ENCODE data around the gene PKNOX2. TPM values are rescaled to one million over a fixed set of nuclear protein-coding genes. Genes with fewer than 3 reads are reported as not detected.

PKNOX2 gene
- total and polyA plus RNA-seq, 2 of the 4 experiments (the other 2 are of a cell fraction), result 0.72 to 2.3 TPM

DNA sequence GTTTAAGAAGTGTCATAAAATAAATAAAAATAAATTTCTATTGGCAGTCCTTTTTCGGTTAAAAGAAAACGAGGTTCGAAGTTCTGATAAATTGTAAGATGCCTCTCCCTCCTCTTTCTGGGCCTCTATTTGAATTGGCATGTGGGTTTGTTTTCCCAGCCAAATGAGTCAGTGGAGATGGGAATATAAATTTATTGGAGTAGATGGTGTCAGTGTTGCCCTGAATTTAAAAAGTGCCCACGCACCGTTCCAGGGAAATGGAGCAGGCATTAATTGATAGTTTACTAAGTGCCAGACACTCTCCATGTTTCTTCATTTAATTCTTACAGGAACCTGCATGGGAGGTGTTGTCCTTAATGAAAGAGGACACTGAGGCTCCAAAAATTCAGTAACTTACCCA, 212.3 kb downstream of the PKNOX2 start:
- Histone ChIP-seq H3K9me3 (ENCODE audit: control insufficient read depth, insufficient read depth, low read length) (no peaks in the 10 kb centered on the region), H3K4me3 (ENCODE audit: insufficient read depth, low read depth, low read length) (no peak overlapping the region), H3K14ac (replicated peaks; ENCODE audit: low read depth, low read length) (no peak overlapping the region), H2AK9ac (replicated peaks; ENCODE audit: low read depth, low read length, poor library complexity) (no peak overlapping the region), H4K20me1 (ENCODE audit: insufficient read depth, low read length) (no peaks in the 10 kb centered on the region), H3K4me1 (ENCODE audit: control insufficient read depth, insufficient read depth, low read length) (peaks cover 6% of the 10 kb centered on the region; the same call in 1 of the 2 replicates), H3K9ac (ENCODE audit: low read depth, low read length) (no peak overlapping the region), H3K4me2 (ENCODE audit: low read depth, low read length) (no peak overlapping the region), H4K91ac (ENCODE audit: insufficient read depth, low read depth, low read length) (no peak overlapping the region), H3K56ac (ENCODE audit: extremely low read depth, insufficient read depth, low read length) (no peak overlapping the region), H2BK20ac (ENCODE audit: low read depth, low read length) (no peak overlapping the region), H2AFZ (replicated peaks; ENCODE audit: low read length, poor library complexity) (no peak overlapping the region), H3K36me3 (ENCODE audit: control insufficient read depth, insufficient read depth, low read length) (no peaks in the 10 kb centered on the region), H4K5ac (ENCODE audit: low read depth, low read length) (no peak overlapping the region), H3K9me1 (ENCODE audit: insufficient read depth, low read length) (peaks cover 5% of the 10 kb centered on the region; the same call in 1 of the 2 replicates), H3K79me1 (ENCODE audit: low read depth in 1 of 2, low read length in 2 of 2) (no peaks in the 10 kb centered on the region), H3K27me3 (ENCODE audit: control insufficient read depth, insufficient read depth, low read length) (peaks cover 9% of the 10 kb centered on the region; the same call in 1 of the 2 replicates), H3K18ac (ENCODE audit: low read depth, low read length) (no peak overlapping the region), H3K27ac (ENCODE audit: insufficient read depth, low read length) (no peak overlapping the region), H2AK5ac (ENCODE audit: low read depth, low read length) (no peak overlapping the region), H2BK5ac (ENCODE audit: low read depth, low read length, poor library complexity, severe bottlenecking) (no peak overlapping the region), H4K8ac (ENCODE audit: low read depth in 2 of 2, low read length in 2 of 2) (no peak overlapping the region), H3K23ac (ENCODE audit: low read depth, low read length) (no peak overlapping the region), H3K4ac (ENCODE audit: low read depth, low read length) (no peak overlapping the region), H2BK120ac (ENCODE audit: low read depth, low read length) (no peak overlapping the region), H2BK15ac (ENCODE audit: low read depth, low read length) (no peak overlapping the region)
- WGBS, 2 experiments (ENCODE audit: extremely low coverage in 2 of 2, insufficient read length in 1 of 2), result no CpG with 5 or more reads among the region's 5 CpGs
- no TSS peak for BruUV-seq (replicated peaks)
- dilution Hi-C loops (cut with HindIII; ENCODE audit: low sequenced_read_pairs, unreplicated experiment) (no loop called here), in situ Hi-C loops (cut with MboI; ENCODE audit: low sequenced_read_pairs) (no loop called here), intact Hi-C loops (cut with micrococcal nuclease) (no loop called here)
- ChIA-PET CTCF (no interaction called here), POLR2A (ENCODE audit: unreplicated experiment) (no interaction called here)
- no peak for DNase-seq
- ATAC-seq (ENCODE audit: low read depth), result no peak
- TF ChIP-seq, protein P1, sequence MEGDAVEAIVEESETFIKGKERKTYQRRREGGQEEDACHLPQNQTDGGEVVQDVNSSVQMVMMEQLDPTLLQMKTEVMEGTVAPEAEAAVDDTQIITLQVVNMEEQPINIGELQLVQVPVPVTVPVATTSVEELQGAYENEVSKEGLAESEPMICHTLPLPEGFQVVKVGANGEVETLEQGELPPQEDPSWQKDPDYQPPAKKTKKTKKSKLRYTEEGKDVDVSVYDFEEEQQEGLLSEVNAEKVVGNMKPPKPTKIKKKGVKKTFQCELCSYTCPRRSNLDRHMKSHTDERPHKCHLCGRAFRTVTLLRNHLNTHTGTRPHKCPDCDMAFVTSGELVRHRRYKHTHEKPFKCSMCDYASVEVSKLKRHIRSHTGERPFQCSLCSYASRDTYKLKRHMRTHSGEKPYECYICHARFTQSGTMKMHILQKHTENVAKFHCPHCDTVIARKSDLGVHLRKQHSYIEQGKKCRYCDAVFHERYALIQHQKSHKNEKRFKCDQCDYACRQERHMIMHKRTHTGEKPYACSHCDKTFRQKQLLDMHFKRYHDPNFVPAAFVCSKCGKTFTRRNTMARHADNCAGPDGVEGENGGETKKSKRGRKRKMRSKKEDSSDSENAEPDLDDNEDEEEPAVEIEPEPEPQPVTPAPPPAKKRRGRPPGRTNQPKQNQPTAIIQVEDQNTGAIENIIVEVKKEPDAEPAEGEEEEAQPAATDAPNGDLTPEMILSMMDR (conservative IDR thresholded peaks at IDR 0.05; ENCODE audit: low read depth, low read length), result no peak
- TF ChIP-seq MXI1 (IDR thresholded peaks at IDR 0.05; ENCODE audit: borderline replicate concordance, low read depth, low read length) (no peak), CHD1 (IDR thresholded peaks at IDR 0.05; ENCODE audit: low read depth, low read length) (no peak), CEBPB (IDR thresholded peaks at IDR 0.05; ENCODE audit: low read depth, low read length) (no peak), RFX5 (IDR thresholded peaks at IDR 0.05; ENCODE audit: low read depth, low read length) (no peak), MAZ (IDR thresholded peaks at IDR 0.05; ENCODE audit: borderline replicate concordance, low read depth, low read length) (no peak), POLR2A (IDR thresholded peaks at IDR 0.05; ENCODE audit: low read depth, low read length) (no peak), RCOR1 (IDR thresholded peaks at IDR 0.05; ENCODE audit: insufficient replicate concordance, low read length) (no peak), FOS (IDR thresholded peaks at IDR 0.05; ENCODE audit: low read depth, low read length) (no peak), RAD21 (IDR thresholded peaks at IDR 0.05; ENCODE audit: low read length) (no peak), SMC3 (IDR thresholded peaks at IDR 0.05; ENCODE audit: low read depth, low read length) (no peak), MAFK (IDR thresholded peaks at IDR 0.05; ENCODE audit: low read depth, low read length) (no peak), NFE2L2 (IDR thresholded peaks at IDR 0.05; ENCODE audit: low read depth, low read length) (no peak), BHLHE40 (IDR thresholded peaks at IDR 0.05; ENCODE audit: low read depth, low read length) (no peak)
- TF ChIP-seq, protein P2, sequence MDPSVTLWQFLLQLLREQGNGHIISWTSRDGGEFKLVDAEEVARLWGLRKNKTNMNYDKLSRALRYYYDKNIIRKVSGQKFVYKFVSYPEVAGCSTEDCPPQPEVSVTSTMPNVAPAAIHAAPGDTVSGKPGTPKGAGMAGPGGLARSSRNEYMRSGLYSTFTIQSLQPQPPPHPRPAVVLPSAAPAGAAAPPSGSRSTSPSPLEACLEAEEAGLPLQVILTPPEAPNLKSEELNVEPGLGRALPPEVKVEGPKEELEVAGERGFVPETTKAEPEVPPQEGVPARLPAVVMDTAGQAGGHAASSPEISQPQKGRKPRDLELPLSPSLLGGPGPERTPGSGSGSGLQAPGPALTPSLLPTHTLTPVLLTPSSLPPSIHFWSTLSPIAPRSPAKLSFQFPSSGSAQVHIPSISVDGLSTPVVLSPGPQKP (IDR thresholded peaks at IDR 0.05; ENCODE audit: borderline replicate concordance, low read depth, low read length), result no peak
- TF ChIP-seq, protein P3, sequence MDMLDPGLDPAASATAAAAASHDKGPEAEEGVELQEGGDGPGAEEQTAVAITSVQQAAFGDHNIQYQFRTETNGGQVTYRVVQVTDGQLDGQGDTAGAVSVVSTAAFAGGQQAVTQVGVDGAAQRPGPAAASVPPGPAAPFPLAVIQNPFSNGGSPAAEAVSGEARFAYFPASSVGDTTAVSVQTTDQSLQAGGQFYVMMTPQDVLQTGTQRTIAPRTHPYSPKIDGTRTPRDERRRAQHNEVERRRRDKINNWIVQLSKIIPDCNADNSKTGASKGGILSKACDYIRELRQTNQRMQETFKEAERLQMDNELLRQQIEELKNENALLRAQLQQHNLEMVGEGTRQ (IDR thresholded peaks at IDR 0.05; ENCODE audit: low read depth, low read length), result no peak

All from IMR-90 (cell line).